SK-N-SH (cell line): ENCODE results near the gene C1orf232. TPM values are rescaled to one million over a fixed set of nuclear protein-coding genes. Genes with fewer than 3 reads are reported as not detected.

ENCODE experiments used
- CTCF ChIA-PET: fragments of 300-600, 350-600 bp; formaldehyde crosslinking; extraction: SDS; loops from one replicate; lab custom pipeline; 2021; lab: Yijun Ruan, JAX
- POLR2A ChIA-PET: fragments of 350-600 bp; sonication (Branson Sonifier 250); formaldehyde crosslinking; extraction: SDS; loops from one replicate; lab custom pipeline; 2020; ENCODE audit warnings: antibody characterized with exemption, inconsistent platforms; lab: Yijun Ruan, JAX
- DNase-seq: peaks from one replicate; pipeline ENCODE4 v3.0.0; 2012
- H2AFZ ChIP-seq: fragments of 200-600 bp; sonication (generic); 2 replicates; pipeline ENCODE4 v1.8.1; 2016; ENCODE audit warnings: antibody characterized with exemption, mild to moderate bottlenecking, low read depth
- H3F3A ChIP-seq: fragments of 200-600 bp; sonication (generic); replicated peaks from 2 replicates; pipeline ENCODE3; 2016; ENCODE audit warnings: antibody characterized with exemption, mild to moderate bottlenecking; ENCODE audit not compliant: insufficient read depth
- H3K27ac ChIP-seq, 2 experiments: fragments of 200-500 bp in 1 of 2; fragments of 200-600 bp in 1 of 2; sonication (Bioruptor generic) in 1 of 2; sonication (generic), shearing (Covaris generic) in 1 of 2; 2 replicates each; pipeline versions ENCODE4 v1.5.1 to v1.6.1; 2014 to 2016; ENCODE audit warnings: low read depth in 2 of 2, inconsistent platforms in 1 of 2, low read length in 1 of 2, mild to moderate bottlenecking in 1 of 2, mixed read lengths in 1 of 2
- H3K27me3 ChIP-seq: fragments of 200-600 bp; sonication (generic), shearing (Covaris generic); 2 replicates; pipeline ENCODE4 v1.6.1; 2016; ENCODE audit warnings: mixed run types; ENCODE audit not compliant: insufficient read depth
- H3K36me3 ChIP-seq, 2 experiments: fragments of 200-500 bp in 1 of 2; fragments of 200-600 bp in 1 of 2; sonication (Bioruptor generic) in 1 of 2; sonication (generic) in 1 of 2; replicated peaks in 1 of 2; 2 replicates each; pipeline versions ENCODE3 to v1.5.1; 2014 to 2016; ENCODE audit warnings: low read length in 1 of 2, mild to moderate bottlenecking in 1 of 2; ENCODE audit not compliant: insufficient read depth in 2 of 2, control insufficient read depth in 1 of 2
- H3K4me1 ChIP-seq, 2 experiments: fragments of 200-500 bp in 1 of 2; fragments of 200-600 bp in 1 of 2; sonication (Bioruptor generic) in 1 of 2; sonication (generic), shearing (Covaris generic) in 1 of 2; 2 replicates each; pipeline versions ENCODE4 v1.5.1 to v1.6.1; 2014 to 2016; ENCODE audit warnings: low read depth in 1 of 2, low read length in 1 of 2, mixed run types in 1 of 2; ENCODE audit not compliant: insufficient read depth in 2 of 2, control insufficient read depth in 1 of 2
- H3K4me2 ChIP-seq: fragments of 200-600 bp; sonication (generic), shearing (Covaris generic); 2 replicates; pipeline ENCODE4 v1.6.1; 2017; ENCODE audit warnings: mixed run types
- H3K4me3 ChIP-seq, 2 experiments: fragments of 200-500 bp in 1 of 2; fragments of 200-600 bp in 1 of 2; sonication (Bioruptor generic) in 1 of 2; sonication (generic), shearing (Covaris generic) in 1 of 2; 2 replicates each; pipeline versions ENCODE4 v1.5.1 to v1.8.1; 2014 to 2016; ENCODE audit warnings: low read depth in 2 of 2, inconsistent platforms in 1 of 2, low read length in 1 of 2, mild to moderate bottlenecking in 1 of 2, mixed read lengths in 1 of 2, moderate library complexity in 1 of 2
- H3K79me2 ChIP-seq: fragments of 200-600 bp; sonication (generic); 2 replicates; pipeline ENCODE4 v1.8.1; 2017; ENCODE audit warnings: mild to moderate bottlenecking; ENCODE audit not compliant: insufficient read depth
- H3K9ac ChIP-seq: fragments of 200-600 bp; sonication (generic); 2 replicates; pipeline ENCODE4 v1.6.1; 2017; ENCODE audit warnings: mixed run types
- H3K9me2 ChIP-seq: fragments of 200-600 bp; sonication (generic); 2 replicates; pipeline ENCODE4 v1.6.1; 2017; ENCODE audit warnings: mixed run types
- H3K9me3 ChIP-seq: fragments of 200-600 bp; sonication (generic); 2 replicates; pipeline ENCODE4 v1.6.1; 2017; ENCODE audit warnings: mixed run types, mild to moderate bottlenecking, moderate library complexity
- H4K20me1 ChIP-seq: fragments of 200-600 bp; sonication (generic); 2 replicates; pipeline ENCODE4 v1.6.1; 2017; ENCODE audit warnings: mild to moderate bottlenecking, mixed run types; ENCODE audit not compliant: insufficient read depth
- CHD2 ChIP-seq: fragments of 150-350 bp; IDR thresholded peaks from 2 replicates; pipeline ENCODE4 v1.6.1; 2018; ENCODE audit warnings: low read length; ENCODE audit not compliant: partially characterized antibody
- FOSL2 ChIP-seq: IDR thresholded peaks from 2 replicates; pipeline ENCODE4 v1.4.0; 2012; ENCODE audit warnings: low read depth, mild to moderate bottlenecking, moderate library complexity, borderline replicate concordance
- GABPA ChIP-seq: IDR thresholded peaks from 2 replicates; pipeline ENCODE4 v1.4.0; 2012; ENCODE audit warnings: low read depth, mild to moderate bottlenecking
- JUND ChIP-seq: IDR thresholded peaks from 2 replicates; pipeline ENCODE4 v1.4.0; 2012
- MEF2A ChIP-seq: IDR thresholded peaks from 2 replicates; pipeline ENCODE4 v1.4.0; 2012; ENCODE audit warnings: low read depth, borderline replicate concordance
- SMC3 ChIP-seq: IDR thresholded peaks from 2 replicates; pipeline ENCODE4 v1.6.1; 2012; ENCODE audit warnings: low read depth, low read length, improper control_type of control experiment
- TAF1 ChIP-seq: IDR thresholded peaks from 2 replicates; pipeline ENCODE4 v1.6.1; 2012; ENCODE audit warnings: low read depth, mild to moderate bottlenecking, low read length, moderate library complexity, borderline replicate concordance
- TEAD4 ChIP-seq: IDR thresholded peaks from 2 replicates; pipeline ENCODE4 v1.4.0; 2012; ENCODE audit warnings: mild to moderate bottlenecking, borderline replicate concordance; ENCODE audit not compliant: insufficient read depth
- USF1 ChIP-seq: IDR thresholded peaks from 2 replicates; pipeline ENCODE4 v1.4.0; 2012; ENCODE audit warnings: low read depth, borderline replicate concordance
- YY1 ChIP-seq: IDR thresholded peaks from 2 replicates; pipeline ENCODE4 v1.4.0; 2012; ENCODE audit warnings: low read depth, mild to moderate bottlenecking
- WGBS: methylation state at CpG from one replicate; pipeline ENCODE4 v1.1.6; 2017; ENCODE audit warnings: low lambda C conversion rate; 5-methylcytosine and 5-hydroxymethylcytosine counted together
- polyA plus RNA-seq, 3 experiments: library from polyadenylated mRNA; depleted of rRNA; stranded (reverse); fragments of >200 nt; gene quantifications; 2 replicates each; pipeline ENCODE4 v1.2.3, GENCODE V29; 2012
- TF ChIP-seq, protein P1 (sequence below): fragments of 200-600 bp; sonication (generic); IDR thresholded peaks from 2 replicates; pipeline ENCODE4 v1.6.1; 2017; ENCODE audit warnings: antibody characterized with exemption, mild to moderate bottlenecking, moderate library complexity
- TF ChIP-seq, protein P2 (sequence below): fragments of 150-350 bp; IDR thresholded peaks from 2 replicates; pipeline ENCODE4 v1.6.1; 2017; ENCODE audit warnings: antibody characterized with exemption, low read length, low read depth, borderline replicate concordance
- TF ChIP-seq, protein P3 (sequence below): IDR thresholded peaks from 2 replicates; pipeline ENCODE4; 2012

C1orf232 gene
- polyA plus RNA-seq, 1 of the 3 experiments (the other 2 are of a cell fraction): not detected

- no peak for TF ChIP-seq USF1
- TF ChIP-seq, protein P1, sequence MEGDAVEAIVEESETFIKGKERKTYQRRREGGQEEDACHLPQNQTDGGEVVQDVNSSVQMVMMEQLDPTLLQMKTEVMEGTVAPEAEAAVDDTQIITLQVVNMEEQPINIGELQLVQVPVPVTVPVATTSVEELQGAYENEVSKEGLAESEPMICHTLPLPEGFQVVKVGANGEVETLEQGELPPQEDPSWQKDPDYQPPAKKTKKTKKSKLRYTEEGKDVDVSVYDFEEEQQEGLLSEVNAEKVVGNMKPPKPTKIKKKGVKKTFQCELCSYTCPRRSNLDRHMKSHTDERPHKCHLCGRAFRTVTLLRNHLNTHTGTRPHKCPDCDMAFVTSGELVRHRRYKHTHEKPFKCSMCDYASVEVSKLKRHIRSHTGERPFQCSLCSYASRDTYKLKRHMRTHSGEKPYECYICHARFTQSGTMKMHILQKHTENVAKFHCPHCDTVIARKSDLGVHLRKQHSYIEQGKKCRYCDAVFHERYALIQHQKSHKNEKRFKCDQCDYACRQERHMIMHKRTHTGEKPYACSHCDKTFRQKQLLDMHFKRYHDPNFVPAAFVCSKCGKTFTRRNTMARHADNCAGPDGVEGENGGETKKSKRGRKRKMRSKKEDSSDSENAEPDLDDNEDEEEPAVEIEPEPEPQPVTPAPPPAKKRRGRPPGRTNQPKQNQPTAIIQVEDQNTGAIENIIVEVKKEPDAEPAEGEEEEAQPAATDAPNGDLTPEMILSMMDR: no peak
- TF ChIP-seq, all 33 proteins: peak for 0
Observed at GRCh38 chr1:26142159-26142558, 26.6 kb downstream of the C1orf232 start (continued).

- CTCF ChIA-PET: interaction anchor here (1.0 to 1.9 kb wide), 8 partner anchors 9 to 104 kb away, joined by 3 to 8 read pairs (median 5); no protein-coding TSS in a partner anchor
- Histone ChIP-seq H3K9me3 (no peaks in the 10 kb centered on the region), H4K20me1 (no peaks in the 10 kb centered on the region), H3K36me3 (no peaks in the 10 kb centered on the region), H3K9ac (no peak overlapping the region), H3K27ac (no peak overlapping the region), H3K4me2 (no peak overlapping the region), H3F3A (no peaks in the 10 kb centered on the region), H3K4me1 (no peaks in the 10 kb centered on the region), H3K27me3 (no peaks in the 10 kb centered on the region), H2AFZ (no peak overlapping the region), H3K9me2 (no peaks in the 10 kb centered on the region), H3K4me3 (no peak overlapping the region), H3K79me2 (no peaks in the 10 kb centered on the region)
- TF ChIP-seq JUND (no peak), GABPA (no peak), FOSL2 (no peak), SMC3 (no peak), CHD2 (no peak), MEF2A (no peak), TEAD4 (no peak), YY1 (no peak), TAF1 (no peak)
- TF ChIP-seq, protein P2, sequence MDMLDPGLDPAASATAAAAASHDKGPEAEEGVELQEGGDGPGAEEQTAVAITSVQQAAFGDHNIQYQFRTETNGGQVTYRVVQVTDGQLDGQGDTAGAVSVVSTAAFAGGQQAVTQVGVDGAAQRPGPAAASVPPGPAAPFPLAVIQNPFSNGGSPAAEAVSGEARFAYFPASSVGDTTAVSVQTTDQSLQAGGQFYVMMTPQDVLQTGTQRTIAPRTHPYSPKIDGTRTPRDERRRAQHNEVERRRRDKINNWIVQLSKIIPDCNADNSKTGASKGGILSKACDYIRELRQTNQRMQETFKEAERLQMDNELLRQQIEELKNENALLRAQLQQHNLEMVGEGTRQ: no peak
- TF ChIP-seq, protein P3, sequence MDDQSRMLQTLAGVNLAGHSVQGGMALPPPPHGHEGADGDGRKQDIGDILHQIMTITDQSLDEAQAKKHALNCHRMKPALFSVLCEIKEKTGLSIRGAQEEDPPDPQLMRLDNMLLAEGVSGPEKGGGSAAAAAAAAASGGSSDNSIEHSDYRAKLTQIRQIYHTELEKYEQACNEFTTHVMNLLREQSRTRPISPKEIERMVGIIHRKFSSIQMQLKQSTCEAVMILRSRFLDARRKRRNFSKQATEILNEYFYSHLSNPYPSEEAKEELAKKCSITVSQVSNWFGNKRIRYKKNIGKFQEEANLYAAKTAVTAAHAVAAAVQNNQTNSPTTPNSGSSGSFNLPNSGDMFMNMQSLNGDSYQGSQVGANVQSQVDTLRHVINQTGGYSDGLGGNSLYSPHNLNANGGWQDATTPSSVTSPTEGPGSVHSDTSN: no peak
- POLR2A ChIA-PET: no interaction called here
- DNase-seq: no peak
- WGBS: 47% methylated on average over 3 of the region's 3 CpGs
Observed at GRCh38 chr1:26138974-26139558, 29.7 kb downstream of the C1orf232 start.
